Endothelial cell of umbilical vein (primary cell): ENCODE data around the gene CDK18. TPM values are rescaled to one million over a fixed set of nuclear protein-coding genes. Genes with fewer than 3 reads are reported as not detected.

Experiments used
- BruUV-seq: library from RNA; stranded (reverse); fragments of 400-500 nt; replicated peaks from 2 replicates; lab custom pipeline; 2021; lab: Mats Ljungman, UMichigan
- CTCF ChIA-PET: fragments of 300-600, 350-600 bp; sonication (Branson Sonifier 250); formaldehyde crosslinking; loops from one replicate; lab custom pipeline; 2021; ENCODE audit warnings: antibody characterized with exemption, inconsistent platforms; lab: Charles Lee
- POLR2A ChIA-PET: fragments of 300-600, 350-600 bp; sonication (Branson Sonifier 250); formaldehyde crosslinking; loops from one replicate; lab custom pipeline; 2021; ENCODE audit warnings: antibody characterized with exemption, inconsistent platforms; lab: Charles Lee
- DNase-seq: peaks from one replicate; pipeline ENCODE4 v3.0.0-alpha.2; 2011; ENCODE audit warnings: low read depth, low spot score
- FAIRE-seq: peaks from 2 replicates; lab custom pipeline; 2011; peaks lifted over from hg19 to GRCh38; lab: Jason Lieb, UNC
- H2AFZ ChIP-seq: 2 replicates; pipeline ENCODE4 v1.6.0; 2012; ENCODE audit warnings: low read depth, low read length, control low read depth, inconsistent platforms
- H3K27ac ChIP-seq: 2 replicates; pipeline ENCODE4 v1.5.1; 2011; ENCODE audit warnings: low read depth, mild to moderate bottlenecking, control low read depth, low read length, moderate library complexity; ENCODE audit not compliant: insufficient read depth
- H3K27me3 ChIP-seq, 2 experiments: 2 replicates each; pipeline versions ENCODE4 v1.6.0 to v1.6.1; 2011; ENCODE audit warnings: low read length in 2 of 2, mixed read lengths in 1 of 2; ENCODE audit not compliant: control insufficient read depth in 2 of 2, insufficient read depth in 2 of 2
- H3K36me3 ChIP-seq, 2 experiments: 2 replicates in 1 of 2; 3 replicates in 1 of 2; pipeline ENCODE4 v1.5.1; 2011; ENCODE audit warnings: low read length in 2 of 2, mild to moderate bottlenecking in 1 of 2, moderate library complexity in 1 of 2; ENCODE audit not compliant: control insufficient read depth in 2 of 2, insufficient read depth in 2 of 2; ENCODE audit errors: extremely low read depth in 1 of 2
- H3K4me1 ChIP-seq: 3 replicates; pipeline ENCODE4 v1.5.1; 2011; ENCODE audit warnings: mild to moderate bottlenecking, low read length; ENCODE audit not compliant: control insufficient read depth, insufficient read depth; ENCODE audit errors: extremely low read depth
- H3K4me2 ChIP-seq: 2 replicates; pipeline ENCODE4 v1.6.1; 2011; ENCODE audit warnings: low read length, control low read depth, mixed read lengths; ENCODE audit not compliant: insufficient read depth
- H3K4me3 ChIP-seq, 3 experiments: fragments of 200-600 bp in 1 of 3; sonication (generic), shearing (Covaris generic) in 1 of 3; replicated peaks in 1 of 3; 2 replicates each; pipeline ENCODE4 v1.5.1; 2011 to 2016; ENCODE audit warnings: control low read depth in 3 of 3, low read length in 3 of 3, mild to moderate bottlenecking in 2 of 3, inconsistent platforms in 1 of 3, low read depth in 1 of 3, moderate library complexity in 1 of 3; ENCODE audit not compliant: insufficient read depth in 1 of 3
- H3K79me2 ChIP-seq: 2 replicates; pipeline ENCODE4 v1.6.0; 2012; ENCODE audit warnings: low read length, inconsistent platforms; ENCODE audit not compliant: control insufficient read depth, insufficient read depth
- H3K9ac ChIP-seq: replicated peaks from 2 replicates; pipeline ENCODE3; 2011; ENCODE audit warnings: low read length, control low read depth; ENCODE audit not compliant: insufficient read depth; ENCODE audit errors: extremely low read depth
- H3K9me1 ChIP-seq: replicated peaks from 3 replicates; pipeline ENCODE4 v1.6.0; 2011; ENCODE audit warnings: mild to moderate bottlenecking, low read length; ENCODE audit not compliant: control insufficient read depth, insufficient read depth; ENCODE audit errors: extremely low read depth
- H3K9me3 ChIP-seq: replicated peaks from 2 replicates; pipeline ENCODE4 v1.5.1; 2012; ENCODE audit warnings: low read length, inconsistent platforms; ENCODE audit not compliant: control insufficient read depth, insufficient read depth
- H4K20me1 ChIP-seq: replicated peaks from 2 replicates; pipeline ENCODE3; 2011; ENCODE audit warnings: mild to moderate bottlenecking, low read length; ENCODE audit not compliant: control insufficient read depth, insufficient read depth; ENCODE audit errors: extremely low read depth
- MYC ChIP-seq: IDR thresholded peaks from one replicate; pipeline ENCODE4 v1.6.1; 2011; ENCODE audit warnings: mild to moderate bottlenecking, low read depth, low read length
- dilution Hi-C: fragments of 300-500 bp; cut with MboI; formaldehyde crosslinking; loops from one replicate; pipeline ENCODE4 v1.15.0; 2019; ENCODE audit warnings: low sequenced_read_pairs; ENCODE audit not compliant: extremely low pct_ligation_motif_present
- intact Hi-C: fragments of 100-400 bp; cut with micrococcal nuclease; formaldehyde crosslinking; loops from one replicate; pipeline ENCODE4 v1.10.0; 2022
- polyA plus RNA-seq, 4 experiments: library from polyadenylated mRNA; depleted of rRNA in 3 of 4; stranded (reverse) in 3 of 4; unstranded in 1 of 4; fragments of >200 nt; gene quantifications; 2 replicates each; pipeline versions ENCODE4 v1.2.1 to v1.2.3, GENCODE V29; 2011 to 2012; ENCODE audit warnings: missing spikeins in 1 of 4
- small RNA-seq: library from RNA; depleted of rRNA; stranded (forward); fragments of <200 nt; gene quantifications from one replicate; pipeline ENCODE3, GENCODE V24; 2012; ENCODE audit warnings: low replicate concordance, low read depth; ENCODE audit not compliant: insufficient read depth, insufficient read length
- total RNA-seq: library from RNA; stranded (reverse); gene quantifications from 2 replicates; pipeline ENCODE4 v1.2.3, GENCODE V29; 2021

CDK18 gene
- total and polyA plus RNA-seq, 2 donors (not counting 3 experiments of a cell fraction or from before 2014, with no cell fraction given) = 0.17 to 1.2 TPM

- intact Hi-C loops = loop anchor here (1.0 to 10.0 kb wide), 2 partner anchors 39 to 57 kb away; no protein-coding TSS in a partner anchor
These were observed 77.6 kb downstream of the CDK18 start for GRCh38 chr1:205582046-205582445.

More at GRCh38 chr1:205582046-205582445, 77.6 kb downstream of the CDK18 start:
- no TSS peak for BruUV-seq
- H3K4me2 ChIP-seq = no peak overlapping the region
- H3K36me3 ChIP-seq = no peaks in the 10 kb centered on the region
- ChIA-PET POLR2A (no interaction called here), CTCF (interaction anchor here (1.1 to 5.1 kb wide), 2 partner anchors 53 to 76 kb away, joined by 3 to 23 read pairs; no protein-coding TSS in a partner anchor)
- H3K9me1 ChIP-seq = no peaks in the 10 kb centered on the region
- dilution Hi-C loops = no loop called here
- H3K9ac ChIP-seq = no peak overlapping the region
- no peaks in the 10 kb centered on the region for H4K20me1 ChIP-seq
- DNase-seq = no peak
- peak overlapping the region; percentile 10 for H2AFZ ChIP-seq
- H3K27ac ChIP-seq = no peak overlapping the region
- peak; percentile 62 for FAIRE-seq
- H3K4me1 ChIP-seq = peaks cover 19% of the 10 kb centered on the region
- no peaks in the 10 kb centered on the region for H3K9me3 ChIP-seq
- H3K79me2 ChIP-seq = no peaks in the 10 kb centered on the region
- peaks cover 4 to 11% of the 10 kb centered on the region in 2 experiments for H3K27me3 ChIP-seq
- no peak overlapping the region for H3K4me3 ChIP-seq
- no peak for TF ChIP-seq MYC

Small RNA genes within 50 kb of the gene (small RNA-seq; reads per million reads assigned to genes)
- gene RNU2-19P = not detected

Other genes starting within 250 kb of the CDK18 start
- gene NUAK2, start 182.9 kb upstream of the CDK18 start, total RNA-seq = 2.3 and 2.5 TPM in 2 replicates
- 1.5 and 1.8 TPM in 2 replicates for gene NUAK2, start 182.9 kb upstream of the CDK18 start, polyA plus RNA-seq
- gene KLHDC8A, start 147.7 kb upstream of the CDK18 start, total RNA-seq = not detected in 2 replicates
- gene KLHDC8A, start 147.7 kb upstream of the CDK18 start, polyA plus RNA-seq = not detected in 2 replicates
- not detected in 2 replicates for gene LEMD1, start 82.6 kb upstream of the CDK18 start, total RNA-seq
- not detected in 2 replicates for gene LEMD1, start 82.6 kb upstream of the CDK18 start, polyA plus RNA-seq
- gene BLACAT1, start 48.6 kb upstream of the CDK18 start, total RNA-seq = not detected in 2 replicates
- not detected in 2 replicates for gene BLACAT1, start 48.6 kb upstream of the CDK18 start, polyA plus RNA-seq
- gene ELK4, start 127.3 kb downstream of the CDK18 start, total RNA-seq = 78.7 and 107 TPM in 2 replicates
- gene ELK4, start 127.3 kb downstream of the CDK18 start, polyA plus RNA-seq = 6.7 and 8.7 TPM in 2 replicates
- gene SLC45A3, start 175.8 kb downstream of the CDK18 start, total RNA-seq = 15.6 and 16.9 TPM in 2 replicates
- gene SLC45A3, start 175.8 kb downstream of the CDK18 start, polyA plus RNA-seq = 15.1 and 15.5 TPM in 2 replicates
- gene NUCKS1, start 245.5 kb downstream of the CDK18 start, total RNA-seq = 282 and 288 TPM in 2 replicates
- gene NUCKS1, start 245.5 kb downstream of the CDK18 start, polyA plus RNA-seq = 40.2 and 53.7 TPM in 2 replicates